SJCRH30 (cell line): ENCODE data around the gene HEATR5A. TPM values are rescaled to one million over a fixed set of nuclear protein-coding genes. Genes with fewer than 3 reads are reported as not detected.

Source experiments
- DNase-seq, 2 experiments: peaks; one replicate each; pipeline ENCODE4 v3.0.0-alpha.2; 2015 to 2020
- H3K27ac ChIP-seq: fragments of 250-450 bp; sonication (Bioruptor Pico); 2 replicates; pipeline ENCODE4 v1.5.1; 2020; ENCODE audit warnings: mild to moderate bottlenecking, moderate library complexity
- H3K27me3 ChIP-seq: fragments of 250-450 bp; sonication (Bioruptor Pico); 2 replicates; pipeline ENCODE4 v1.5.1; 2020; ENCODE audit warnings: mild to moderate bottlenecking, moderate library complexity
- H3K36me3 ChIP-seq: fragments of 250-450 bp; sonication (Bioruptor Pico); 2 replicates; pipeline ENCODE4 v1.5.1; 2020; ENCODE audit warnings: mild to moderate bottlenecking, moderate library complexity
- H3K4me1 ChIP-seq: fragments of 250-450 bp; sonication (Bioruptor Pico); 2 replicates; pipeline ENCODE4 v1.5.1; 2020; ENCODE audit warnings: mild to moderate bottlenecking, moderate library complexity
- H3K4me3 ChIP-seq: fragments of 250-450 bp; sonication (Bioruptor Pico); 2 replicates; pipeline ENCODE4 v1.5.1; 2020; ENCODE audit warnings: mild to moderate bottlenecking, moderate library complexity
- H3K9me3 ChIP-seq: fragments of 250-450 bp; sonication (Bioruptor Pico); replicated peaks from 2 replicates; pipeline ENCODE4 v1.5.1; 2020; ENCODE audit warnings: mild to moderate bottlenecking, moderate library complexity
- total RNA-seq: library from RNA; depleted of rRNA; stranded (reverse); fragments of >200 nt; shearing (Covaris generic); gene quantifications from 2 replicates; pipeline ENCODE4 v1.2.3, GENCODE V29; 2014

Gene HEATR5A
- total RNA-seq, 1 experiment from 2014 or later: 15.5 TPM

GRCh38 chr14:31410048-31410650, 10.2 kb downstream of the HEATR5A start:
- H3K27me3 ChIP-seq: no peaks in the 10 kb centered on the region
- H3K4me1 ChIP-seq: no peaks in the 10 kb centered on the region
- no peak for DNase-seq
- H3K4me3 ChIP-seq: no peak overlapping the region
- 0 out of 2 replicates have a peak, but pooled peaks cover 2% of the 10 kb centered on the region for H3K36me3 ChIP-seq
- H3K27ac ChIP-seq: no peak overlapping the region
- no peaks in the 10 kb centered on the region for H3K9me3 ChIP-seq

- DNase-seq: no peak
- 0 out of 2 replicates have a peak, but pooled peaks cover 2% of the 10 kb centered on the region for H3K36me3 ChIP-seq
- H3K27ac ChIP-seq: no peak overlapping the region
- H3K4me3 ChIP-seq: no peak overlapping the region
- H3K4me1 ChIP-seq: no peaks in the 10 kb centered on the region
- no peaks in the 10 kb centered on the region for H3K27me3 ChIP-seq
- no peaks in the 10 kb centered on the region for H3K9me3 ChIP-seq
These were observed 11.9 kb downstream of the HEATR5A start for GRCh38 chr14:31408421-31408820.

- DNase-seq: no peak
- H3K27me3 ChIP-seq: no peaks in the 10 kb centered on the region
- no peak overlapping the region for H3K27ac ChIP-seq
- H3K4me1 ChIP-seq: no peaks in the 10 kb centered on the region
- no peaks in the 10 kb centered on the region for H3K9me3 ChIP-seq
- H3K36me3 ChIP-seq: 0 out of 2 replicates have a peak, but pooled peaks cover 2% of the 10 kb centered on the region
- H3K4me3 ChIP-seq: no peak overlapping the region
These were observed 14.6 kb downstream of the HEATR5A start for GRCh38 chr14:31405599-31406232.

GRCh38 chr14:31405106-31405505, 15.2 kb downstream of the HEATR5A start:
- no peak overlapping the region for H3K27ac ChIP-seq
- no peak overlapping the region for H3K4me3 ChIP-seq
- H3K36me3 ChIP-seq: 0 out of 2 replicates have a peak, but pooled peaks cover 3% of the 10 kb centered on the region
- no peaks in the 10 kb centered on the region for H3K4me1 ChIP-seq
- no peak for DNase-seq
- no peaks in the 10 kb centered on the region for H3K27me3 ChIP-seq
- H3K9me3 ChIP-seq: no peaks in the 10 kb centered on the region

GRCh38 chr14:31403707-31404106, 16.6 kb downstream of the HEATR5A start:
- H3K36me3 ChIP-seq: 0 out of 2 replicates have a peak, but pooled peaks cover 5% of the 10 kb centered on the region
- H3K27ac ChIP-seq: no peak overlapping the region
- DNase-seq: no peak
- H3K27me3 ChIP-seq: no peaks in the 10 kb centered on the region
- no peaks in the 10 kb centered on the region for H3K9me3 ChIP-seq
- no peaks in the 10 kb centered on the region for H3K4me1 ChIP-seq
- no peak overlapping the region for H3K4me3 ChIP-seq

GRCh38 chr14:31402764-31403439, 17.4 kb downstream of the HEATR5A start:
- Histone ChIP-seq H3K9me3 (no peaks in the 10 kb centered on the region), H3K36me3 (peaks cover 9% of the 10 kb centered on the region; the same call in 1 of the 2 replicates), H3K27me3 (no peaks in the 10 kb centered on the region), H3K4me1 (no peaks in the 10 kb centered on the region), H3K4me3 (no peak overlapping the region), H3K27ac (no peak overlapping the region)
- DNase-seq: no peak

- H3K27ac ChIP-seq: no peak overlapping the region
These were observed 18.9 kb downstream of the HEATR5A start for GRCh38 chr14:31401369-31401932.

GRCh38 chr14:31400031-31400638, 20.2 kb downstream of the HEATR5A start:
- no peak for DNase-seq
- no peak overlapping the region for H3K4me3 ChIP-seq
- H3K4me1 ChIP-seq: no peaks in the 10 kb centered on the region
- H3K27ac ChIP-seq: no peak overlapping the region
- no peaks in the 10 kb centered on the region for H3K27me3 ChIP-seq
- H3K36me3 ChIP-seq: peaks cover 13% of the 10 kb centered on the region; the same call in 1 of the 2 replicates
- H3K9me3 ChIP-seq: no peaks in the 10 kb centered on the region

More at GRCh38 chr14:31401369-31401932, 18.9 kb downstream of the HEATR5A start:
- no peaks in the 10 kb centered on the region for H3K27me3 ChIP-seq
- H3K36me3 ChIP-seq: peaks cover 14% of the 10 kb centered on the region; the same call in 1 of the 2 replicates
- H3K9me3 ChIP-seq: no peaks in the 10 kb centered on the region
- DNase-seq: no peak
- no peak overlapping the region for H3K4me3 ChIP-seq
- H3K4me1 ChIP-seq: no peaks in the 10 kb centered on the region

- Histone ChIP-seq H3K36me3 (peaks cover 13% of the 10 kb centered on the region; the same call in 1 of the 2 replicates), H3K9me3 (no peaks in the 10 kb centered on the region), H3K4me3 (no peak overlapping the region), H3K27me3 (no peaks in the 10 kb centered on the region), H3K27ac (no peak overlapping the region), H3K4me1 (no peaks in the 10 kb centered on the region)
- no peak for DNase-seq
These were observed 24.7 kb downstream of the HEATR5A start for GRCh38 chr14:31395572-31396205.

GRCh38 chr14:31395119-31395518, 25.2 kb downstream of the HEATR5A start:
- H3K4me3 ChIP-seq: no peak overlapping the region
- H3K36me3 ChIP-seq: peaks cover 12% of the 10 kb centered on the region; the same call in 1 of the 2 replicates
- no peaks in the 10 kb centered on the region for H3K4me1 ChIP-seq
- no peaks in the 10 kb centered on the region for H3K27me3 ChIP-seq
- H3K9me3 ChIP-seq: no peaks in the 10 kb centered on the region
- H3K27ac ChIP-seq: no peak overlapping the region
- no peak for DNase-seq

GRCh38 chr14:31391977-31392503, 28.3 kb downstream of the HEATR5A start:
- H3K27ac ChIP-seq: no peak overlapping the region
- no peaks in the 10 kb centered on the region for H3K4me1 ChIP-seq
- no peak overlapping the region for H3K4me3 ChIP-seq
- no peaks in the 10 kb centered on the region for H3K27me3 ChIP-seq
- no peaks in the 10 kb centered on the region for H3K9me3 ChIP-seq
- peaks cover 4% of the 10 kb centered on the region; the same call in 1 of the 2 replicates for H3K36me3 ChIP-seq
- no peak for DNase-seq

- H3K9me3 ChIP-seq: no peaks in the 10 kb centered on the region
- no peak overlapping the region for H3K27ac ChIP-seq
- no peaks in the 10 kb centered on the region for H3K4me1 ChIP-seq
- no peaks in the 10 kb centered on the region for H3K27me3 ChIP-seq
- no peak for DNase-seq
- H3K36me3 ChIP-seq: no peaks in the 10 kb centered on the region
- no peak overlapping the region for H3K4me3 ChIP-seq
These were observed 28.9 kb downstream of the HEATR5A start for GRCh38 chr14:31391473-31391872.

- Histone ChIP-seq H3K4me1 (no peaks in the 10 kb centered on the region), H3K9me3 (no peaks in the 10 kb centered on the region), H3K27ac (no peak overlapping the region), H3K4me3 (no peak overlapping the region), H3K36me3 (no peaks in the 10 kb centered on the region), H3K27me3 (no peaks in the 10 kb centered on the region)
- DNase-seq: no peak
These were observed 30.4 kb downstream of the HEATR5A start for GRCh38 chr14:31389946-31390345.
